DMS153 treated with DMSO at 0.1 percent for 48 hours (cell line): ENCODE results near the gene NFIX.

Experiments
- DNase-seq: peaks from one replicate; lab custom pipeline; 2025; ENCODE audit not compliant: unreplicated experiment; lab: John Stamatoyannopoulos, UW

Gene NFIX

GRCh38 chr19:13053238-13053637 is 58.0 kb downstream of the NFIX start:
- DNase-seq: no peak

GRCh38 chr19:13053761-13054625 is 58.7 kb downstream of the NFIX start:
- no peak for DNase-seq

GRCh38 chr19:13054626-13055212 is 59.4 kb downstream of the NFIX start:
- no peak for DNase-seq

DNA sequence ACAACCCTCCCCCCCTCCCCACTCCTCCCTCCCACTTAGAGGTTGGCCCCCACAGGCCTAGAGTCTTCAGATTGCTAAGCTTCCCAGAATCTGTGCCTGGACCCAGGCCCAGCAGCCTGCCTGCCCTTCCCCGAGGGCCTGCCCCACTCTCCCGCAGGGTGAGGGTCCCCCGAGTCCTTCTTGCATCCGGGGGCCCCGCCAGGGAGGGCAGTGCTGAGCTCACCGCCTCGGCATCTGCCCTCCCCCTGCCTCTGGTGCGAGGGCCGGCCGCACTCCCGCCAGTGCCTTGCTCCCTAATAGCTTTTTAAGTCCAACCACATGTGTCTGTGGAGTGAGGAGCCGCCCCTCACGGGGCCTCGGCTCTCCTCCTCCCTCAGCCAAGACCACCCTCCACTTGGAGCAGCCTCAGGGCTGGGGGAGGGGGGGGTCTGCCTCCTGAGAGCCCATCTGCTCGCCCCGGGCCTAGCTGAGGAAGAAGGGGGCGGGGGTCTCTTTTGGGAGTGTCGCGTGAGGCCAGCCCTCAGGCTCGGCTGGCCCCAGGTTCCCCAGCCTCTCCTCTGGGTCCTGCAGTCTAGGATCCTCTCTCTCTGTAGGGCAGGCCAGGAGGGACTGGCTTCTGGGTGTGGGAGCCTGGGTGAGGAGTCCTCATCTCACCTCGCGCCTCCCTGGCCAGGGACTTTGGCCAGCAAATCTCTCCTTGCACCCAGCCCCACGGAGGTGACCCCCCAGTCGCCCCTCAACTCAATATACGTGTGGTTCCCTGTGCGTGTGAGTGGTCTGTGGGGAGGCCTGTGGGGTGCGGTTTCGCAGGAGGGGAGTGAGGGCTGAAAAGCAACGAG is 60.2 kb downstream of the NFIX start:
- DNase-seq: no peak

- no peak for DNase-seq
These were observed 60.9 kb downstream of the NFIX start for GRCh38 chr19:13056052-13056660.

- peak; percentile 91 for DNase-seq
These were observed 61.9 kb downstream of the NFIX start for GRCh38 chr19:13057147-13057572.

GRCh38 chr19:13057744-13058143 is 62.5 kb downstream of the NFIX start:
- DNase-seq: no peak

- no peak for DNase-seq
These were observed 63.8 kb downstream of the NFIX start for GRCh38 chr19:13058951-13059660.

DNA sequence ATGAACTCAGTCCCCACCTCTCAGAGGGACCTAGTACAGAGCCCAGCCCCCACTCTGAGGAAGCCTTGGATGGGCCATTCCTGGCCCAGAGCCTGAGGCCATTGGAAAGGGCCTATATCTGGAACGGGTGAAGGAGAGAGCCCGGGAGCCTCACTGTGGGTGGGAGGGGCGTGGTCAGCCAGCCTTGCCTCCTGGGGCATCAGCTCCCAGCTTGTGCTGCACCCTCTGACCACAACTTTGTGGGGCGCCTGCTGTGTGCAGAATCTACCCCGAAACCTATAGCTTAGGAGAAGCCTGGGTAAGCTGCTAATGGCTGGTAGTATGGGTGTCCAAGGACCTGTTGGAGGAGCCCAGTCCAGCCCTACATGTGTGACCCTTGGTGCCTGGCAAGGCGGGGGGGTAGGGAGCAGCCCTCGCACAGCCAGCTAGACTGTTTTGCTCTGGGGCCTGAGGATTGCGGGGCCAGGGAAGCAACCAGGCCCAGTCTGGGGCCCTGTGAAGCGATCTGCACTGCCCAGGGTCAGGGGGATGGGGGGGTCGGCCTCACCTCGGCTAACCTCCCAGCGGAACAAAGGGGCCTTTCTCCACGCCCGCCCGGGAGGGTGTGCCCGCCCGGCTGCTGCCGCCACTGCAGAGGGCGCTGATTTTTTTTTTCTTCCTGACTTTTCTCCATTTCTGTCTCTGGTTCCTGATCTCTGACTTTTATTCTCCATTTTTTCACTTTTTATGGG is 65.1 kb downstream of the NFIX start:
- no peak for DNase-seq

DNA sequence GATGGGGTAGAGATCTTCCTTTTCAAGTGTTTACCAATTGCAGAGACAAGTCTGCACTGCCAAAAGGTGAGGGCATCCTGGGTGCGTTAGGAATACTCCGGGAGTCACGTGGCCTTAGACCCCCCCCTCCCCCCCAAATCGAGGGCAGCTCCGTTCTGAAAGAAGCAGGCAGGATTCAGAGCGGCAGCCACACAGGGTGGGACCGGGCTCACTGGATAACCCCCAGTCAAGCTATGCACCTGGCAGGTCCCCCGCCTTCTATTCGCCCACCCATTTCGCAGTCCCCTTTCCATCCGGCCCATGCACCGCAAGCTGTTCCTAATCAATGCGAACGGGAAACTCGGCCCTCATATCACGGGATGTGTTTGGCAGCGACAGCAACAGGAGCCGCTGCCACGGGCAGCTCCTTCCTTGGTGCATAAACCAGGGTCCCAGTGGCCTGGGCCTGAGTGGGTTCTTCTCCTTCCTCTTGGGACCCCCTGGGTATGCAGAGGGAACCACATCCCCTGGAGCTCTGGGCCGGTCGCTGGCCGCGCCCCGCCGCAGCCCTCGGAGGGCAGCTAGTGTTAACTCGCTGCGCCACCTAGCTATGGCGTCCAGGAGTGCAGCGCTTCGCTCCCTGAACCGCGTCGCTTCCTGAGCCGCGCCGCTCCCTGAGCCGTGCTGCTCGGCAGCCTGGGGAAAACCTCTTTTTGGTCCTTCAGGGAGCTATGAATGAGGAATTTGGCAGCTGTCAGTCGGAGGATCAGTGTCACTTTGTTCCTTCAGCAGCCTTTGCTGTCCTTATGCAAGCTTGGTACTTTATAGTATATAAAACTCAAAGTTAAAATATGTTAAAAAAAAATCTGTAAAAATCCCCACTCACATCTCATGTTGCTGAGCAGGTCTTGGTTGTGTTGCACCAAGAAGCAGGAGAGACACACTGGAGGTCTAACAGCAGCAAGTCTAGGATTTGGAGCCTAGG is 66.0 kb downstream of the NFIX start:
- peak; percentile 85 for DNase-seq

DNA sequence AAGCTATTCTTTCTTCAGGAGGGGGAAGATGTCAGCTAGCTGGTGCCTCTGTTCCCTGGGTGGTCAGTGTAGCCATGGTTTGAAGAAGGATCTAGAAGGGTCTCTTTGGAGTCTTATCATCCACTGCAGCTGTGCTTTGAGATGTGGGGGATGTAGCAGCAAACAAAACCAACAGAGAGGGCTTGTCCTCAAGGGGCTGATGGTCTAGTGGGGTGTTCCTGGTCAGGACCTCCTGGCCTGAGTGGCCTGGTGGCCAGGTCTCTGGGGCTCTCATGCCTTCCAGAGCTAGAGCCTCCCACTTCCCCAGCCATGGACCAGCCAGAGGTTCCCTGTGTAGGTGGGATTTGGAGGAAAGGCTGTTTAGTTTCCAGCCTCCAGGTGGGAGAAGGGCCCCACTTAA is 67.0 kb downstream of the NFIX start:
- DNase-seq: no peak

GRCh38 chr19:13063461-13064091 is 68.3 kb downstream of the NFIX start:
- DNase-seq: no peak

GRCh38 chr19:13064092-13064489 is 68.8 kb downstream of the NFIX start:
- DNase-seq: no peak

DNA sequence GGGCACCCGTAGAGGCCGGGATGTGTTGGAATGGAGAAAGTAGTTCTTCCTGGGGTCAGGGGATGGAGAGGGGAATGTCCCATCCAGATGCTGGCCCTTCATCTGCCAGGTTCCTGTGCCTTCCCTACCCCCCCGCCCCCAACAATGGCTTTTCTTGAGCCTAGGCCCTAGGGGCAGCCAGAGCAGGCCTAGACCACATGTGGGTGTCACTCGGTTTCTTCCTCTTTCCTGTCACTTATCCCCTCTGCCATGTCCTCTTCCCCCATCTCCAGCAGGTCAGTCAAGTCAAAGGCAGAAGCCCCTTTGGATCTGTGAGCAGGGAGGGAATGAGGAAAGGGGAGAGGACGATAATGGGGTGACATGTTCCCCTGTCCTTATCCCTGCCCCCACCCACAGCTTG is 71.0 kb downstream of the NFIX start:
- DNase-seq: no peak

DNA sequence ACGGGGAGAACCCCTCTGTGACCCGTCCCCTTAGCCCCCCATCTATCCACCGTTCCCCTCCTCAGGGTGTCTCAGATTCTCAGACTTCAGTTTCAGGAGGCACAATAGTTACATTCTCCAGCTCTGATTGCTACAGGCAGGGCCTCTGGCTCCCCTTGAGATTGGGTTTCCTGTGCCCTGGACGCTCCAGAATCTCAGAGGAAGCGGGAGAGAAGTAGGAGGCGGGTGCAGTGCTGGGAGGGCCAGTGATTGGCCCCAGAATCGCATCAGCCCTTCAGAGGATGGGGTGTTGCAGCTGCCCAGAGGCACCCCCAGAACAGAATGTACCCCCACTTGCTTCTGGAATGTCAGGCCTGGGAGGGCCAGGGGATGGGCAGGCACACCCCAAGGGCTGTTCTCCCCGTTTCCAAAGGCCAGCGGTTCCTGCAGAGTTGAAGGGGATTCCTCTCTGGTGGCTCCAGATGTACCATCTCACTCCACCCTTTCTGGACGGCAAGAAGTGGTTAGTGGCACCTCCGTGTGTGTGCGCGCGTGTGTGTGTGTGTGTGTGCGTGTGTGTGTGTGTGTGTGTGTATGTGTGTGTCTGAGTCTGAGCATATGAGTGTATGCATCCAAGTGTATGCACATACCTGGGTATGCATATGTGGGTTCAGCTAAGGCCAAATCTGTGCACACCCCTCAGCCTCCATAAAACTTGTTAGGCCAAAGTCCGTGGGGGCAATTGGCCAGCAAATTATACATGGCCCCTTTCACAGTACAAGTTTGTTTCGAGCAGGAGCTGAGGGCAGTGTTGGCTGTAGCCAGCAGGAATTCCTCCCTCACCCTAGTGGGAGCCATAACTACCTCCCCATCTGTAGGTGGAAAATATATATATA is 71.9 kb downstream of the NFIX start:
- DNase-seq: no peak

DNA sequence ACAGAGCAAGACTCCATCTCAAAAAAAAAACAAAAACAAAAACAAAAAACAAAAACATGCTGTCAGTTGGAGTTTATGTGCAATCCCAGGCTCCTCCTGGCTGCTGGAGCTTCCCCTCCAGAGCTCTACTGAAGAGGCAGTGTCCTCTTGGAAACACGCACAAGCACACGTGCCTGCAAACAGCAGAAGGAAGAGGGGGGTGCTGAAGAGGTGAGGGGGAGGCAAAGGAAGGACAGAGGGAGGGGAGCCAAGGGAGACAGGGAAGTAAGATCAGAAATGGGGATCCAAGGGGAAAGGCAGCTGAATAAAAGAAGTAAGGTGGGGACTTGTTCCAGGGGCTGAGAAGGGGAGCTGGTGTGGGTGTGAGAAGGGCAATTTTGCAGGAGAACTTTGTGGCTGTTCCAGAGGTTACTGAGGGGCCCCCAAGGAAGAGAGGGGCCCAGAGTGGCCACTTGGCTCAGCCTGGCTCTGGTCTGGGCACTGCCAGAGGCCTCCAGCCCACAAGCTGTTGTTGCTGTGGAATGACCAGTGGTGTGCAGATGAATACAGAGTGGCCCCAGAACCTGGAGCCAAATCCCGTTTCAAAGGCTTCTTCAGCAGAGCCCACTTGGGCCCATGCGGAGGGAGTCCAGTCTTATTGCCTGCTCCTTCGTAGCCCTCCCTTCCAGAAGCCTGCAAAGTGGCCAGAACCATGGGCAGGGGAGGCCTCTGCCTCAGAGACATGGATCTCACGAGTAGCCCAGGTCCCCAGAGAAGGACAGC is 73.0 kb downstream of the NFIX start:
- DNase-seq: no peak
